ENCODE results near the gene C17orf107. TPM values are rescaled to one million over a fixed set of nuclear protein-coding genes. Genes with fewer than 3 reads are reported as not detected.

Gene C17orf107
- 2.7 TPM for total RNA-seq
- long read RNA-seq, partial matches to known transcripts = 0 of 2 reads
- long read RNA-seq, other reads (novel, unspliced or antisense) = 0 of 2 reads

- no peaks in the 10 kb centered on the region for H3K9me3 ChIP-seq
- H3K27me3 ChIP-seq = peaks cover 6% of the 10 kb centered on the region
- H3K36me3 ChIP-seq = peaks cover 27% of the 10 kb centered on the region
- peak; percentile 95 for DNase-seq
- ATAC-seq = peak; percentile 80
- intact Hi-C loops (cut with DNase I) = loop anchor here (10.0 kb wide), 1 partner anchor 165 kb away; no protein-coding TSS in a partner anchor
- no peak for TF ChIP-seq CTCF (IDR thresholded peaks at IDR 0.05)
- peak within 1 kb of the TSS; percentile 53 for H3K4me3 ChIP-seq
- peaks cover 9% of the 10 kb centered on the region for H3K4me1 ChIP-seq
- no peak within 1 kb of the TSS for H3K27ac ChIP-seq
Observed at GRCh38 chr17:4899341-4900230, at the start of gene C17orf107. C17orf107 (plus strand) TSS chr17:4899536; CDS start chr17:4899763, 227 bp downstream.

- ATAC-seq (no peak), DNase-seq (no peak)
- H3K4me3 ChIP-seq = no peak overlapping the region
- intact Hi-C loops (cut with DNase I) = no loop called here
- peaks cover 35% of the 10 kb centered on the region for H3K4me1 ChIP-seq
- no peaks in the 10 kb centered on the region for H3K27me3 ChIP-seq
- TF ChIP-seq CTCF (IDR thresholded peaks at IDR 0.05) = no peak
- no peaks in the 10 kb centered on the region for H3K36me3 ChIP-seq
- no peaks in the 10 kb centered on the region for H3K9me3 ChIP-seq
- no peak overlapping the region for H3K27ac ChIP-seq
Observed at GRCh38 chr17:4850246-4850645, 49.1 kb upstream of the C17orf107 start.

- no peaks in the 10 kb centered on the region for H3K36me3 ChIP-seq
- no peaks in the 10 kb centered on the region for H3K27me3 ChIP-seq
- no peak overlapping the region for H3K4me3 ChIP-seq
- no peak for TF ChIP-seq CTCF (IDR thresholded peaks at IDR 0.05)
- H3K27ac ChIP-seq = no peak overlapping the region
- DNase-seq (no peak), ATAC-seq (no peak)
- peaks cover 39% of the 10 kb centered on the region for H3K4me1 ChIP-seq
- no peaks in the 10 kb centered on the region for H3K9me3 ChIP-seq
- intact Hi-C loops (cut with DNase I) = no loop called here
Observed at GRCh38 chr17:4851084-4851483, 48.3 kb upstream of the C17orf107 start.

- Histone ChIP-seq H3K4me3 (no peak overlapping the region), H3K27me3 (no peaks in the 10 kb centered on the region), H3K27ac (no peak overlapping the region), H3K4me1 (peaks cover 53% of the 10 kb centered on the region), H3K36me3 (no peaks in the 10 kb centered on the region), H3K9me3 (no peaks in the 10 kb centered on the region)
- intact Hi-C loops (cut with DNase I) = no loop called here
- TF ChIP-seq CTCF (IDR thresholded peaks at IDR 0.05) = no peak
- ATAC-seq (no peak), DNase-seq (no peak)
Observed at GRCh38 chr17:4852567-4853207, 46.6 kb upstream of the C17orf107 start.

- no peak for TF ChIP-seq CTCF (IDR thresholded peaks at IDR 0.05)
- no peak for ATAC-seq
- Histone ChIP-seq H3K4me3 (no peak overlapping the region), H3K9me3 (no peaks in the 10 kb centered on the region), H3K36me3 (no peaks in the 10 kb centered on the region), H3K27ac (no peak overlapping the region), H3K27me3 (no peaks in the 10 kb centered on the region), H3K4me1 (peaks cover 52% of the 10 kb centered on the region)
- intact Hi-C loops (cut with DNase I) = no loop called here
- no peak for DNase-seq
Observed at GRCh38 chr17:4853208-4853671, 46.1 kb upstream of the C17orf107 start.

All from upper lobe of right lung (tissue), 1 donor.